ENCODE measurements around the gene TSPAN4. TPM values are rescaled to one million over a fixed set of nuclear protein-coding genes. Genes with fewer than 3 reads are reported as not detected.

Gene TSPAN4
- polyA plus RNA-seq, 3 donors = 52.6 to 75.5 (median 63.1) TPM

- Histone ChIP-seq H3K4me2 (replicated peaks; ENCODE audit: extremely low read depth, low read length, poor library complexity, severe bottlenecking) (no peak overlapping the region), H2AFZ (ENCODE audit: insufficient read depth, low read depth, low read length, poor library complexity, severe bottlenecking) (no peak overlapping the region), H3K27ac (ENCODE audit: low read depth in 1 of 2, low read length in 2 of 2) (no peak overlapping the region), H3K9ac (ENCODE audit: insufficient read depth, low read length, poor library complexity, severe bottlenecking) (no peak overlapping the region), H3K9me3 (replicated peaks in 1 of 2; ENCODE audit: control insufficient read depth in 1 of 2, insufficient read depth in 1 of 2, low read length in 2 of 2) (no peaks in the 10 kb centered on the region), H4K20me1 (ENCODE audit: insufficient read depth, low read length) (peaks cover 77% of the 10 kb centered on the region), H3K36me3 (replicated peaks in 1 of 2; ENCODE audit: control insufficient read depth in 1 of 2, insufficient read depth in 2 of 2, low read length in 2 of 2) (no peaks in the 10 kb centered on the region), H3K79me2 (ENCODE audit: insufficient read depth, low read length) (no peaks in the 10 kb centered on the region), H3K27me3 (ENCODE audit: control insufficient read depth in 2 of 2, insufficient read depth in 2 of 2, low read length in 2 of 2) (peaks cover 0 to 2% of the 10 kb centered on the region in 2 donors), H3K4me1 (ENCODE audit: control insufficient read depth in 1 of 2, insufficient read depth in 2 of 2, low read length in 2 of 2) (no peaks in the 10 kb centered on the region), H3K4me3 (replicated peaks in 1 of 3; ENCODE audit: low read depth in 2 of 3, low read length in 3 of 3) (no peak overlapping the region)
- peaks cover 6% of the 10 kb centered on the region for H3K4me1 Mint-ChIP-seq
- peaks cover 2 to 10% (median 9%) of the 10 kb centered on the region in 3 donors for H3K27me3 Mint-ChIP-seq (ENCODE audit: low read depth in 3 of 3)
- WGBS (ENCODE audit: insufficient coverage) = 98% methylated on average over 12 of the region's 12 CpGs
- TF ChIP-seq, protein P1, sequence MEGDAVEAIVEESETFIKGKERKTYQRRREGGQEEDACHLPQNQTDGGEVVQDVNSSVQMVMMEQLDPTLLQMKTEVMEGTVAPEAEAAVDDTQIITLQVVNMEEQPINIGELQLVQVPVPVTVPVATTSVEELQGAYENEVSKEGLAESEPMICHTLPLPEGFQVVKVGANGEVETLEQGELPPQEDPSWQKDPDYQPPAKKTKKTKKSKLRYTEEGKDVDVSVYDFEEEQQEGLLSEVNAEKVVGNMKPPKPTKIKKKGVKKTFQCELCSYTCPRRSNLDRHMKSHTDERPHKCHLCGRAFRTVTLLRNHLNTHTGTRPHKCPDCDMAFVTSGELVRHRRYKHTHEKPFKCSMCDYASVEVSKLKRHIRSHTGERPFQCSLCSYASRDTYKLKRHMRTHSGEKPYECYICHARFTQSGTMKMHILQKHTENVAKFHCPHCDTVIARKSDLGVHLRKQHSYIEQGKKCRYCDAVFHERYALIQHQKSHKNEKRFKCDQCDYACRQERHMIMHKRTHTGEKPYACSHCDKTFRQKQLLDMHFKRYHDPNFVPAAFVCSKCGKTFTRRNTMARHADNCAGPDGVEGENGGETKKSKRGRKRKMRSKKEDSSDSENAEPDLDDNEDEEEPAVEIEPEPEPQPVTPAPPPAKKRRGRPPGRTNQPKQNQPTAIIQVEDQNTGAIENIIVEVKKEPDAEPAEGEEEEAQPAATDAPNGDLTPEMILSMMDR (IDR thresholded peaks at IDR 0.05) = no peak
- no peak for DNase-seq
- no peak overlapping the region for H3K27ac Mint-ChIP-seq
- H3K36me3 Mint-ChIP-seq = peaks cover 2 to 5% of the 10 kb centered on the region in 2 donors
- H3K9me3 Mint-ChIP-seq = peaks cover 0 to 2% (median 0%) of the 10 kb centered on the region in 7 donors
- intact Hi-C loops (cut with micrococcal nuclease) = no loop called here
- H3K4me3 Mint-ChIP-seq = no peak overlapping the region
Measured at GRCh38 chr11:855796-856195, 13.1 kb downstream of the TSPAN4 start.

DNA sequence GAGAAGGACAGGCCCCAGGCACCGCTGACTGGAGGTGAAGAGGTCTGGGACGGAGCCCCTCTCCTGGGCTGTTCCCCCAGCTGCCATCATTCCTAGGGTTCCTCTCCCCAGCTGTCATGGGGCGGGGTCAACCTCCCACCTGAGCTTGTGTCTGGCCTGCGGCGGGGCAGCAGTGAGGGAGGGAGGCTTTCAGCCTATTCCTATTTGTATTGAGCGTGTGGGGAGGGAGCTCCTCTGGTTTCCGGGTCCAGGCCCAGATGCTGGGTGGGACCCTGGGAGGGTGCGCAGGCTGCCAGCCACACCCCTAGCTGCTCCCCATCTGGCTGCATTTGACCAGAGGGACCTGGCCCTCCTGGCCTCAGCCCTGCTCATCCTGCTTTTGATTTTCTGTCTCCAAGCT, 13.7 kb downstream of the TSPAN4 start:
- TF ChIP-seq, protein P1 (IDR thresholded peaks at IDR 0.05) = no peak
- H3K4me1 ChIP-seq (ENCODE audit: control insufficient read depth in 1 of 2, insufficient read depth in 2 of 2, low read length in 2 of 2) = no peaks in the 10 kb centered on the region
- WGBS (ENCODE audit: insufficient coverage) = 90% methylated on average over 2 of the region's 8 CpGs
- intact Hi-C loops (cut with micrococcal nuclease) = no loop called here
- no peak overlapping the region for H3K9ac ChIP-seq (ENCODE audit: insufficient read depth, low read length, poor library complexity, severe bottlenecking)
- H3K36me3 Mint-ChIP-seq = no peaks in the 10 kb centered on the region
- peaks cover 2 to 6% (median 5%) of the 10 kb centered on the region in 3 donors for H3K27me3 Mint-ChIP-seq (ENCODE audit: low read depth in 3 of 3)
- peaks cover 74% of the 10 kb centered on the region for H4K20me1 ChIP-seq (ENCODE audit: insufficient read depth, low read length)
- no peak overlapping the region for H3K4me2 ChIP-seq (replicated peaks; ENCODE audit: extremely low read depth, low read length, poor library complexity, severe bottlenecking)
- no peaks in the 10 kb centered on the region for H3K27me3 ChIP-seq (ENCODE audit: control insufficient read depth in 2 of 2, insufficient read depth in 2 of 2, low read length in 2 of 2)
- H3K27ac Mint-ChIP-seq = no peak overlapping the region
- no peak overlapping the region for H2AFZ ChIP-seq (ENCODE audit: insufficient read depth, low read depth, low read length, poor library complexity, severe bottlenecking)
- no peak overlapping the region for H3K4me3 ChIP-seq (replicated peaks in 1 of 3; ENCODE audit: low read depth in 2 of 3, low read length in 3 of 3)
- H3K79me2 ChIP-seq (ENCODE audit: insufficient read depth, low read length) = no peaks in the 10 kb centered on the region
- H3K27ac ChIP-seq (ENCODE audit: low read depth in 1 of 2, low read length in 2 of 2) = no peak overlapping the region
- H3K36me3 ChIP-seq (replicated peaks in 1 of 2; ENCODE audit: control insufficient read depth in 1 of 2, insufficient read depth in 2 of 2, low read length in 2 of 2) = no peaks in the 10 kb centered on the region
- H3K9me3 ChIP-seq (replicated peaks in 1 of 2; ENCODE audit: control insufficient read depth in 1 of 2, insufficient read depth in 1 of 2, low read length in 2 of 2) = no peaks in the 10 kb centered on the region
- peaks cover 6% of the 10 kb centered on the region for H3K4me1 Mint-ChIP-seq
- H3K9me3 Mint-ChIP-seq = peaks cover 0 to 2% (median 0%) of the 10 kb centered on the region in 7 donors
- DNase-seq = no peak
- no peak overlapping the region for H3K4me3 Mint-ChIP-seq

All from CD14-positive monocyte (primary cell).